ENCODE data around the gene KRT6C.

KRT6C gene

GRCh38 chr12:52473768-52474167, at the start of gene KRT6C:
TSS of gene KRT6C (minus strand) at chr12:52473805. CDS start at chr12:52473737, 68 bp downstream.
- no peak for TF ChIP-seq JUND (IDR thresholded peaks at IDR 0.05; ENCODE audit: low read depth)
- no peak for DNase-seq (ENCODE audit: low read depth in 1 of 2, low spot score in 1 of 2)
- in situ Hi-C loops (cut with HindIII; ENCODE audit: low pct_unique_long_range_greater_than_20kb, low sequenced_read_pairs) = no loop called here

GRCh38 chr12:52522346-52523011, 48.9 kb upstream of the KRT6C start:
- TF ChIP-seq JUND (IDR thresholded peaks at IDR 0.05; ENCODE audit: low read depth) = no peak
- no peak for DNase-seq (ENCODE audit: low read depth in 1 of 2, low spot score in 1 of 2)
- in situ Hi-C loops (cut with HindIII; ENCODE audit: low pct_unique_long_range_greater_than_20kb, low sequenced_read_pairs) = no loop called here

- in situ Hi-C loops (cut with HindIII; ENCODE audit: low pct_unique_long_range_greater_than_20kb, low sequenced_read_pairs) = no loop called here
- no peak for TF ChIP-seq JUND (IDR thresholded peaks at IDR 0.05; ENCODE audit: low read depth)
- no peak for DNase-seq (ENCODE audit: low read depth in 1 of 2, low spot score in 1 of 2)
These were observed 48.1 kb upstream of the KRT6C start for GRCh38 chr12:52521568-52522266.

- no peak for TF ChIP-seq JUND (IDR thresholded peaks at IDR 0.05; ENCODE audit: low read depth)
- DNase-seq (ENCODE audit: low read depth in 1 of 2, low spot score in 1 of 2) = no peak
- in situ Hi-C loops (cut with HindIII; ENCODE audit: low pct_unique_long_range_greater_than_20kb, low sequenced_read_pairs) = no loop called here
These were observed 47.6 kb upstream of the KRT6C start for GRCh38 chr12:52521175-52521567.

GRCh38 chr12:52519826-52520662, 46.4 kb upstream of the KRT6C start, which contains the start of gene KRT5:
TSS of gene KRT5 (minus strand) at chr12:52520394. CDS start at chr12:52520296, 98 bp downstream.
- in situ Hi-C loops (cut with HindIII; ENCODE audit: low pct_unique_long_range_greater_than_20kb, low sequenced_read_pairs) = no loop called here
- TF ChIP-seq JUND (IDR thresholded peaks at IDR 0.05; ENCODE audit: low read depth) = no peak
- DNase-seq (ENCODE audit: low read depth in 1 of 2, low spot score in 1 of 2) = no peak

- TF ChIP-seq JUND (IDR thresholded peaks at IDR 0.05; ENCODE audit: low read depth) = no peak
- in situ Hi-C loops (cut with HindIII; ENCODE audit: low pct_unique_long_range_greater_than_20kb, low sequenced_read_pairs) = no loop called here
- no peak for DNase-seq (ENCODE audit: low read depth in 1 of 2, low spot score in 1 of 2)
These were observed 45.7 kb upstream of the KRT6C start for GRCh38 chr12:52519387-52519703.

GRCh38 chr12:52518574-52519386, 45.2 kb upstream of the KRT6C start:
- TF ChIP-seq JUND (IDR thresholded peaks at IDR 0.05; ENCODE audit: low read depth) = no peak
- no peak for DNase-seq (ENCODE audit: low read depth in 1 of 2, low spot score in 1 of 2)
- in situ Hi-C loops (cut with HindIII; ENCODE audit: low pct_unique_long_range_greater_than_20kb, low sequenced_read_pairs) = no loop called here

- no peak for TF ChIP-seq JUND (IDR thresholded peaks at IDR 0.05; ENCODE audit: low read depth)
- no peak for DNase-seq (ENCODE audit: low read depth in 1 of 2, low spot score in 1 of 2)
- in situ Hi-C loops (cut with HindIII; ENCODE audit: low pct_unique_long_range_greater_than_20kb, low sequenced_read_pairs) = no loop called here
These were observed 44.3 kb upstream of the KRT6C start for GRCh38 chr12:52517888-52518287.

GRCh38 chr12:52517005-52517835, 43.6 kb upstream of the KRT6C start:
- in situ Hi-C loops (cut with HindIII; ENCODE audit: low pct_unique_long_range_greater_than_20kb, low sequenced_read_pairs) = no loop called here
- no peak for TF ChIP-seq JUND (IDR thresholded peaks at IDR 0.05; ENCODE audit: low read depth)
- no peak for DNase-seq (ENCODE audit: low read depth in 1 of 2, low spot score in 1 of 2)

- no peak for TF ChIP-seq JUND (IDR thresholded peaks at IDR 0.05; ENCODE audit: low read depth)
- in situ Hi-C loops (cut with HindIII; ENCODE audit: low pct_unique_long_range_greater_than_20kb, low sequenced_read_pairs) = no loop called here
- no peak for DNase-seq (ENCODE audit: low read depth in 1 of 2, low spot score in 1 of 2)
These were observed 42.6 kb upstream of the KRT6C start for GRCh38 chr12:52515927-52516831.

GRCh38 chr12:52515319-52515646, 41.7 kb upstream of the KRT6C start:
- DNase-seq (ENCODE audit: low read depth in 1 of 2, low spot score in 1 of 2) = no peak
- TF ChIP-seq JUND (IDR thresholded peaks at IDR 0.05; ENCODE audit: low read depth) = no peak
- in situ Hi-C loops (cut with HindIII; ENCODE audit: low pct_unique_long_range_greater_than_20kb, low sequenced_read_pairs) = no loop called here

Data from T47D (cell line).